DOHH2 (cell line): Measurements from ENCODE around the gene DNAJB4.

Source experiments
- EZH2phosphoT487 ChIP-seq: fragments of 200-600 bp; sonication (generic); IDR thresholded peaks from 2 replicates; pipeline ENCODE4 v1.6.1; 2017; ENCODE audit warnings: borderline replicate concordance, mild to moderate bottlenecking, antibody characterized with exemption, low read length, moderate library complexity, mixed read lengths
- TF ChIP-seq, protein P1 (sequence below): fragments of 200-600 bp; sonication (generic); IDR thresholded peaks from one replicate; pipeline ENCODE4 v1.5.1; 2014; ENCODE audit warnings: antibody characterized with exemption, mild to moderate bottlenecking, low read depth, low read length; ENCODE audit not compliant: poor library complexity, severe bottlenecking

DNA sequence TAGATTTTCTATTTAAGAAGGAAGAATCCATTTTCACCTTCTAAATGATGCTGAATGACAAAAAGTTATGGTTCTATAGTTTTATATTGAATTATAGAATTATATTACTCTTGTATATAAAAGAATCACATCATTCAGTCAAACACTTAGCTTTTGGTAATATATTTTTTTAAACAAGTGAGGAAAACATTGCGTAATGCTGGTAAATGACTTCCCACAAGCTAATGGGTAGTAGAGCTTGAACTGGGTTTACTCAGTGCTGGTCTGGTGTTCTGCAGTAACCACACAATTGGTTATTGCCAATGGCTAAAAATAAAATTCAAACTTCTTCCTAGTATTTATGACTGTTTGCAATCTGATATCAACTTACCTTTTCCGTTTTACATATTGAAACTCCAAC lies 30.4 kb downstream of the DNAJB4 start:
- TF ChIP-seq EZH2phosphoT487: no peak
- TF ChIP-seq, protein P1, sequence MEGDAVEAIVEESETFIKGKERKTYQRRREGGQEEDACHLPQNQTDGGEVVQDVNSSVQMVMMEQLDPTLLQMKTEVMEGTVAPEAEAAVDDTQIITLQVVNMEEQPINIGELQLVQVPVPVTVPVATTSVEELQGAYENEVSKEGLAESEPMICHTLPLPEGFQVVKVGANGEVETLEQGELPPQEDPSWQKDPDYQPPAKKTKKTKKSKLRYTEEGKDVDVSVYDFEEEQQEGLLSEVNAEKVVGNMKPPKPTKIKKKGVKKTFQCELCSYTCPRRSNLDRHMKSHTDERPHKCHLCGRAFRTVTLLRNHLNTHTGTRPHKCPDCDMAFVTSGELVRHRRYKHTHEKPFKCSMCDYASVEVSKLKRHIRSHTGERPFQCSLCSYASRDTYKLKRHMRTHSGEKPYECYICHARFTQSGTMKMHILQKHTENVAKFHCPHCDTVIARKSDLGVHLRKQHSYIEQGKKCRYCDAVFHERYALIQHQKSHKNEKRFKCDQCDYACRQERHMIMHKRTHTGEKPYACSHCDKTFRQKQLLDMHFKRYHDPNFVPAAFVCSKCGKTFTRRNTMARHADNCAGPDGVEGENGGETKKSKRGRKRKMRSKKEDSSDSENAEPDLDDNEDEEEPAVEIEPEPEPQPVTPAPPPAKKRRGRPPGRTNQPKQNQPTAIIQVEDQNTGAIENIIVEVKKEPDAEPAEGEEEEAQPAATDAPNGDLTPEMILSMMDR: no peak
